Measurements from ENCODE around the gene PROSER3.

The PROSER3 gene

GRCh38 chr19:35757749-35758608 is at the start of gene PROSER3:
TSS of gene PROSER3 (plus strand) at chr19:35758176. CDS start at chr19:35758216, 40 bp downstream.
- peak; percentile 87 for DNase-seq (ENCODE audit: low read depth)

GRCh38 chr19:35708391-35708790 is 49.6 kb upstream of the PROSER3 start:
- DNase-seq (ENCODE audit: low read depth), result no peak

DNA sequence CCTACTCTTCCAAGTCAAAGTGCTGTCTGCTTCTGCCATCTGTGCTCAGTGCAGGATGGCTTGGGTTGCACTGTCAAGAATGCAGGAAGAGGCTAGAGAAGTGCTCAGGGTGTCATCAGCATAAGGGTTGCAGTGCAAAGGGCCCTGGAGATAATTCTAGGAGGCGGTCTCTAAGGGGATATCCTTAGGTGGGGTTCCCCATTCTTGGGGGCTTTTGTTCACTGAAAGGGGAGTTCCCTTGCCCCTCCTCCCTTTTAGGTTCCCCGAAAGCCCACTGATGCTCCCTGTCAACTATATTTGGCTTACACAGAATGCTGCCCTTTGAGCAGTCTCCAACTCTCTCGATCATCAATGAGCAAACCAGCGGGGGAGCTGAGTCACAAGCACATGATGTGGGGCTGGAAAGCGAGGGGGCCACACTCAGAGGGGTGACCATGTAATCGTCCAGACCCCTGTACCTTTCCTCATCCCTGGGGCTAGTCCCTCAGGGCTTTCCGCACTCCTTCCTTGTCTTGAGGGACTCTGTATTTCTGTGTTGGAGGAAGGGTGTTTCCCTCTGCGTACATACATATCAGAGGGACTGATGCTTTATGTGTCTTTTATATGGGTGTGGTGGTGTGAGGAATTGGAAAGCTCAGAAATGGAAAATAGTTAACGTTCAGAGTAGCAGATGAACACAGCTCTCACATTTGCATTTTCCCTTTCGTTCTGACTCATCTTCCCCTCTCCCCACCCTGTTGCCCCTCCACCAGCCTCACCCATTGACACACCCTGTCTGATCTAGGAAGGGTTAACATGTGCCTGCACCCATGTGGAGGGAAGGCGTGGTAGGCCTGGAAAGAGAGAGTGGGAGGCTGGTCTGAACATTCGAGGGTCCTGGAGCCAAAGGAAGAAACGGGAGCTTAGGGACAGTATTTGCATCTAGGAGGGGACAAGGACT is 46.9 kb upstream of the PROSER3 start:
- no peak for DNase-seq (ENCODE audit: low read depth)

DNA sequence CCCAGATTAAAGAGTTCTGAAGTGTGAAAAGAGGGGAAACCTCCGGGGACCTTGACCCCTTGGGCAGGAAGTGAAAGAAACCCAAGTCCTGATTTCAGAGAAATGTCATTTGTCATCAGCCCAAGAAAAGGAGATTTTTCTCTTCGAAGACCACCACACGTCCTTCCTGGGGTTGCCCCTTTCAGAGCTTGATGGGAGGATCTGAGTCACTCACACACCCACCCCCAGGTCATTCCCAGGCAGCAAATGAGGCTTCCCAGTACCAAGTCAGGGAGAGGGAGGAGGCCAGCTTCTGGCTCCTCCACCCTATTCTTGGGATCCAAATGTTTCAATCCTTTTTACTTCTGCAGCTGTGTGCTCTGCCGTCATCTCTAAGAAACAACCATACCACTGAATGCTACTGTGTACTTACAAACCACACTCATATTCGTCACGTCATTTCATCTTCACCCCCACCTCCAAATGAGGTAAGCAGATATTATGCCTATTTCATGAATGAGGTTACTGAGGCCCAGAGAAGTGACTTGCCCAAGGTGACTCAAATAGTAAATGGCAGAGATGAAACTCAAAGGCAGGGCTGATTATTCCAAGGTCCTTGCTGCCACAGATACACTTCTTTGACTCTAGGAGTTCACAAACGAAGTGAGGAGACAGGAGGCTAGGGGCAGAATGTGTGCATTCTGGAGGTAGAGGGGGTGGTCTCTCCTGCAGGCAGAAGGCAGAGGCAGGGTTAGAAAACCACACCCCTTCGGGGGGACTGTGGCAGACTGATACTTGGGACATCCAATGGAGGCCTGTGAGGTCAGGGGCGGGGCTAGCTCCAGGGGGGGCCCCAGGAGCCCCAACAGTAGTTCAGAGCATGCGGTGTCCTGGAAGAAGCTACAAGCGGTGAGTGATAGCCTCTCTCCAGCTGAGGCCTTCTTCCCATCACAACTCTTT is 45.1 kb upstream of the PROSER3 start:
- DNase-seq (ENCODE audit: low read depth), result peak; percentile 47

GRCh38 chr19:35713506-35713850 is 44.5 kb upstream of the PROSER3 start:
- DNase-seq (ENCODE audit: low read depth), result no peak

DNA sequence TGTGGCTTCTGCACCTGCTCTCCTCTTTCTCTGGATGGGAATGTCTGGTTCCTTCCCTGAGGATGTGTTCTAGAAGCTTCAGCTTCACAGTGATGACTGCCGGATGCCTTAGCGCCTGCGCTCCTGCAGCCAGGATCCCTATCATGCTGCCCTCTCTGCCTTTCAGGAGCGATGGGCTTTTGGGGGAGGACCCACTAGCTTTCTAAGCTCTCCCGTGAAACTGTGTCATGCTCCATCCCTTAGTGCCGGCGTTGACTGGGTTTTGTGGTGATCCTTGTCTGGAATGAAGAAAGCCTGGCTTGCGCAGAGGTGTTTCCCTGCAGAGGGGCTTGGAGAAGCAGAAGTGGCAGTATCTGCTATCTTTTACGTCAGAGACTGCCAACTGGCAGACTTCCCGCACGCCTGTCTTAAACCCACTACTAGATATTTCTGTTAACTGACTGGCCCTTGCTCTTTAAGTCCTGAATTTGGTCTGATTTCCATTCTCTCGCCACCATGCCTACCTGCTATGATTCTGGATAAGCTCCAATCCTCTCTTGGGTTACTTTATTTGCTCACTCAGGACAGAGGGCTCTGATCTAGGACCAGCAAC is 44.0 kb upstream of the PROSER3 start:
- no peak for DNase-seq (ENCODE audit: low read depth)

DNA sequence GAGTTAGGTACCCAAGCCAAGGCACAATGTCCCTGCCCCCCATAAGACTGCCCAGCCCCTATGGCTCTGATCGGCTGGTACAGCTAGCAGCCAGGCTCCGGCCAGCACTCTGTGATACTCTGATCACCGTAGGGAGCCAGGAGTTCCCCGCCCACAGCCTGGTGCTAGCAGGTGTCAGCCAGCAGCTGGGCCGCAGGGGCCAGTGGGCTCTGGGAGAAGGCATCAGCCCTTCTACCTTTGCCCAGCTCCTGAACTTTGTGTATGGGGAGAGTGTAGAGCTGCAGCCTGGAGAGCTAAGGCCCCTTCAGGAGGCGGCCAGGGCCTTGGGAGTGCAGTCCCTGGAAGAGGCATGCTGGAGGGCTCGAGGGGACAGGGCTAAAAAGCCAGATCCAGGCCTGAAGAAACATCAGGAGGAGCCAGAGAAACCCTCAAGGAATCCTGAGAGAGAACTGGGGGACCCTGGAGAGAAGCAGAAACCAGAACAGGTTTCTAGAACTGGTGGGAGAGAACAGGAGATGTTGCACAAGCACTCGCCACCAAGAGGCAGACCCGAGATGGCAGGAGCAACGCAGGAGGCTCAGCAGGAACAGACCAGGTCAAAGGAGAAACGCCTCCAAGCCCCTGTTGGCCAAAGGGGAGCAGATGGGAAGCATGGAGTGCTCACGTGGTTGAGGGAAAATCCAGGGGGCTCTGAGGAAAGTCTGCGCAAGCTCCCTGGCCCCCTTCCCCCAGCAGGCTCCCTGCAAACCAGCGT is 43.2 kb upstream of the PROSER3 start:
- no peak for DNase-seq (ENCODE audit: low read depth)

GRCh38 chr19:35715355-35715809 is 42.6 kb upstream of the PROSER3 start:
- DNase-seq (ENCODE audit: low read depth), result no peak

DNA sequence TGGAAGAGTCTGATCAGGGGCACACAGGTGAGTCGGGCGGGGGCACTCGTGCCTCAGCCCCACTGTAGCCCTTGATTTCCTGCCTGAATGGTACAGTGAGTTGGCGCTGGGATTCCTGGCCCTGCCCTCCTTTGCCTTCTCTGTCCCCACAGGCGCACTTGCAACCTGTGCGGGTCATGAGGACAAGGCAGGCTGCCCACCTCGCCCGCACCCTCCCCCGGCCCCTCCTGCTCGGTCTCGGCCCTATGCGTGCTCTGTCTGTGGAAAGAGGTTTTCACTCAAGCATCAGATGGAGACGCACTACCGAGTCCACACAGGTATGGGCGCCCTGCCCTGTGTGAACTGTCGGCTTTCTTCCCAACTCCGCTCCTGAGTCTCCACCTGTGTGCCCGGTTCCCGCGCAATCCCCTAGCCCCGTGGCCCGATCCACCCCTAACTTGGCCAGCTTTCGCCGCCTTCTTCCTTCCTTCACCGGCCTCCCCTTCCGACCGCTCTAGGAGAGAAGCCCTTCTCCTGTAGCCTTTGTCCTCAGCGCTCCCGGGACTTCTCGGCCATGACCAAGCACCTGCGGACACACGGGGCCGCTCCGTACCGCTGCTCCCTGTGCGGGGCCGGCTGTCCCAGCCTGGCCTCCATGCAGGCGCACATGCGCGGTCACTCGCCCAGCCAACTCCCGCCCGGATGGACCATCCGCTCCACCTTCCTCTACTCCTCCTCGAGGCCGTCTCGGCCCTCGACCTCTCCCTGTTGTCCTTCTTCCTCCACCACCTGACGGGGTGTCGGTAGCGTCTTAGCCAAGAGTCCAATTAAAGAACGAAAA is 41.8 kb upstream of the PROSER3 start:
- DNase-seq (ENCODE audit: low read depth), result no peak

DNA sequence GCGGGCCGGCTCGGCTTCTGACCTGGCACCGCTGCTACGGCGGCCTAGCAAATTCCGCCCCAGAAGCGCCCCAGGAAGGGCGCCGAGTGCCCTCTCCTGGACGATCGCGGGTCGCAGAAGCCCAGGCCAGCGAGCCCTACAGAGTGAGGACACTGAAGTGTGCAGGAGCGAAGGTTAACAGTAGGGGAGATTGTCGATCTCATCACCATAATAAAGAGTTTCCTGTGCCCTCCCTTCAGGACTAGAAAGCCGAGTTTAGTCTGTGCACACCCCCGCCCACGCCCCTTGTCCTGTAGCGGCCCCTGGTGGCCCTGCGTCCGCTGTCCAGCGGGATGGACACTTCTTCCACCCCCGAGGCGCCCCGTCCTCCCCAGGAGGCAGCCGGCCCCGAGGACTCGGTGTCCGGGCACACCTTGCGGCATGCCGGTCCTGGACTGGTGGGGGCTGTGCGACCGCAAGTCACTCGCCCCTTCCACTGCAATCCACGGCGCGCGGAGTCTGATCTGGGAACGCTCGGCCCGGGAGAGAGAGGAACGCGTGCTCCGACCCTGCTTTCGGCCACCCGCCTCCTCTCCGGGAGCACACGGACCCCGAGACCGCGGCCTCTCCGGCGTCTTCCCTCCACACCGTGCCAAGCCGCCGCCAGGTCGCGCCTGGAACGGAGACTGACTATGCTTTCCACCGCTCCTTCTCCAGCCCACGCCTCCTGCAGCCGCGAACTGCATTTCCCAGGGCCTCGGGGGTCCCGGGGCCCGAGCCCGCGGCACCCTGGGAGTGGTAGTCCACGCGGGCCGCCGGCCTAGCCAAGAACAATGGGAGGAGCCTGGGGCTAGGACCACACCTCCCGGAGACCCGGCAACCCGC is 40.9 kb upstream of the PROSER3 start:
- DNase-seq (ENCODE audit: low read depth), result peak; percentile 57

- peak; percentile 81 for DNase-seq (ENCODE audit: low read depth)
Observed at GRCh38 chr19:35717665-35718344, 40.2 kb upstream of the PROSER3 start, which contains the start of gene KMT2B. TSS of gene KMT2B (plus strand) at chr19:35718003. CDS start at chr19:35718019, 16 bp downstream.

DNA sequence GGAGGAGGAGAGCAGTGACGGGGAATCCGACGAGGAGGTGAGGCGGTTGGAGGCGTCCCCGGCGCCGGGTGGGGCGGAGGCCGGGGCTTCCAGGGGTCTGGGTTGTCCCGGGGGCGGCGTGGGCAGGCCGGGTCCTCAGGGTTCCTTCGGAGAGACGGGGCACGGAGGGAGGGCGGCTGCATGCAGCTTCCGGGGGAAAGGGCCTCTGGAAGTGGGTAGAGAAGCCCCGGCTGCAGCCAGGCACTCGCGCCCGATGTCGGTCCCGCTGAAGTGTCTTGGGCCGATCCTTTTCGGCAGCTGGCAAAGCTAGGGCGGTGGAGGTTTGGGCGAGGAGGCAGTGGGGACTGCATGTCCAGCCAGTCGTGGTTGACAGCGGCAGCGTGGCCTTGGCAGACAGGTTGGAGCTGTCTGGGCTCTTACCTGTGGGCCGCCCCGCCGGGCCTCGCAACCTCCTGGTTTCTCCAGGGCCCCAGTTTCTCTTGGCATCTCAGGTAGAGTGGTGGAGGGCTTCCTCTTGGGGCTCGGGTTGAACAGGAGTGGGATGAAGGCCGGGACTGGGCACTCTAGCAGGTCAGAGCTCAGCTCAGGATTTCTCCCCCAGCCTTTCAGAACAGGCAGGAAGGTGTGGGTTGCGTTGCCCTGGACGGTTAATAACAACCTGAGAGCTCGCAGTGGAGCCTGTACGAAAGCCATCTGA is 39.5 kb upstream of the PROSER3 start:
- DNase-seq (ENCODE audit: low read depth), result no peak

GRCh38 chr19:35719402-35720162 is 38.4 kb upstream of the PROSER3 start:
- DNase-seq (ENCODE audit: low read depth), result no peak

- no peak for DNase-seq (ENCODE audit: low read depth)
Observed at GRCh38 chr19:35720163-35720524, 37.8 kb upstream of the PROSER3 start.

GRCh38 chr19:35720648-35721047 is 37.3 kb upstream of the PROSER3 start:
- DNase-seq (ENCODE audit: low read depth), result no peak

DNA sequence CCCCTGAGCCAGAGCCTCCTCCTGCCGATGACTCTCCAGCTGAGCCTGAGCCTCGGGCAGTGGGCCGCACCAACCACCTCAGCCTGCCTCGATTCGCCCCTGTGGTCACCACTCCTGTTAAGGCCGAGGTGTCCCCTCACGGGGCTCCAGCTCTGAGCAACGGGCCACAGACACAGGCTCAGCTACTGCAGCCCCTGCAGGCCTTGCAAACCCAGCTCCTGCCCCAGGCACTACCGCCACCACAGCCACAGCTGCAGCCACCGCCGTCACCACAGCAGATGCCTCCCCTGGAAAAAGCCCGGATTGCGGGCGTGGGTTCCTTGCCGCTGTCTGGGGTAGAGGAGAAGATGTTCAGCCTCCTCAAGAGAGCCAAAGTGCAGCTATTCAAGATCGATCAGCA is 36.6 kb upstream of the PROSER3 start:
- no peak for DNase-seq (ENCODE audit: low read depth)

DNA sequence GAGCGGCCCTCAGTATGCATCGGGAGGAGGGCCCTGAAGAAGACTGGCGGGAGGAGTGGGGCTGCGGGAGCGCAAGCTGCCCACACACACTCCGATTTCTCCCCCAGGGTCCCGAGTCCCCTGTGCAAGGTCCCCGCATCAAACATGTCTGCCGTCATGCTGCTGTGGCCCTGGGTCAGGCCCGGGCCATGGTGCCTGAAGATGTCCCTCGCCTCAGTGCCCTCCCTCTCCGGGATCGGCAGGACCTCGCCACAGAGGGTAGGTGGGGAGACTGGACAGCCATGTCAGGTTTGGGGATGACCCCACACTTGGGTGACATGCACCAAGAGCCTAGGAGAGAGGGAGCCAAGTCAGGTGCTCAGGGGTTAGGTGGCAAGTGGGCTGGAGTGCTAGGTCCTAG is 35.5 kb upstream of the PROSER3 start:
- no peak for DNase-seq (ENCODE audit: low read depth)
